NCI-H187 (cell line): ENCODE measurements around the gene MYOM1.

Experiments
- DNase-seq, 2 experiments: peaks; one replicate each; lab custom pipeline; 2025; lab: John Stamatoyannopoulos, UW

The MYOM1 gene

GRCh38 chr18:3219631-3220335 is at the start of gene MYOM1:
TSS of gene MYOM1 (minus strand) at chr18:3219968. CDS start at chr18:3215223, 4,745 bp downstream.
- DNase-seq, result no peak

- DNase-seq, result no peak
Measured at GRCh38 chr18:3269241-3269913, 49.6 kb upstream of the MYOM1 start.

GRCh38 chr18:3268306-3268705 is 48.5 kb upstream of the MYOM1 start:
- DNase-seq, result no peak

- DNase-seq, result no peak
Measured at GRCh38 chr18:3266062-3266608, 46.4 kb upstream of the MYOM1 start.

- DNase-seq, result no peak
Measured at GRCh38 chr18:3265564-3266033, 45.8 kb upstream of the MYOM1 start.

GRCh38 chr18:3264362-3264761 is 44.6 kb upstream of the MYOM1 start:
- no peak for DNase-seq

- no peak for DNase-seq
Measured at GRCh38 chr18:3263132-3263700, 43.4 kb upstream of the MYOM1 start.

GRCh38 chr18:3262234-3263131 is 42.7 kb upstream of the MYOM1 start:
- no peak for DNase-seq

GRCh38 chr18:3261373-3262233 is 41.8 kb upstream of the MYOM1 start, which contains the start of gene MYL12B:
TSS of gene MYL12B (plus strand) at chr18:3262133. CDS start at chr18:3272899, 10,766 bp downstream.
- DNase-seq, result peak; percentile 65 to 79

- DNase-seq, result no peak
Measured at GRCh38 chr18:3260995-3261372, 41.2 kb upstream of the MYOM1 start.

GRCh38 chr18:3257627-3258120 is 37.9 kb upstream of the MYOM1 start:
- DNase-seq, result no peak

GRCh38 chr18:3256693-3257626 is 37.2 kb upstream of the MYOM1 start:
- DNase-seq, result no peak

GRCh38 chr18:3255611-3256165 is 35.9 kb upstream of the MYOM1 start:
- no peak for DNase-seq

GRCh38 chr18:3254725-3255124 is 35.0 kb upstream of the MYOM1 start:
- DNase-seq, result no peak

- DNase-seq, result no peak
Measured at GRCh38 chr18:3252843-3253242, 33.1 kb upstream of the MYOM1 start.

GRCh38 chr18:3251963-3252277 is 32.2 kb upstream of the MYOM1 start:
- DNase-seq, result no peak

GRCh38 chr18:3251249-3251962 is 31.6 kb upstream of the MYOM1 start:
- no peak for DNase-seq

- no peak for DNase-seq
Measured at GRCh38 chr18:3250237-3251107, 30.7 kb upstream of the MYOM1 start.
